A549 (cell line): Measurements from ENCODE around the gene ZDHHC18.

Experiments used
- BHLHE40 ChIP-seq: IDR thresholded peaks from 2 replicates; pipeline ENCODE4 v1.6.1; 2012; ENCODE audit warnings: low read depth, low read length, inconsistent platforms
- CBX8 ChIP-seq: fragments of 200-600 bp; sonication (generic); IDR thresholded peaks from 2 replicates; pipeline ENCODE4 v1.6.1; 2016
- CTCF ChIP-seq: fragments of >200 bp; sonication (Bioruptor Twin); formaldehyde crosslinking; IDR thresholded peaks from 3 replicates; pipeline ENCODE4 v1.5.1; 2016
- ELK1 ChIP-seq: fragments of 150-350 bp; IDR thresholded peaks from 2 replicates; pipeline ENCODE4 v1.6.1; 2014; ENCODE audit warnings: low read depth, mild to moderate bottlenecking, low read length
- EP300 ChIP-seq, 2 experiments: fragments of >200 bp; sonication (Bioruptor Twin); formaldehyde crosslinking; IDR thresholded peaks; 2 replicates in 1 of 2; 3 replicates in 1 of 2; pipeline ENCODE4 v1.6.1; 2016 to 2017
- MAFK ChIP-seq: fragments of 450-650 bp; IDR thresholded peaks from 2 replicates; pipeline ENCODE4 v1.6.1; 2014; ENCODE audit not compliant: partially characterized antibody
- NR3C1 ChIP-seq: fragments of >200 bp; sonication (Bioruptor Twin); formaldehyde crosslinking; IDR thresholded peaks from 3 replicates; pipeline ENCODE4 v1.6.1; 2017
- POLR2A ChIP-seq: IDR thresholded peaks from 2 replicates; pipeline ENCODE4 v1.6.1; 2012; ENCODE audit warnings: mild to moderate bottlenecking, low read length
- POLR2AphosphoS2 ChIP-seq: conservative IDR thresholded peaks from 2 replicates; pipeline ENCODE4 v1.6.1; 2012; ENCODE audit warnings: low read length, improper control_type of control experiment, inconsistent platforms
- SMC3 ChIP-seq: fragments of >200 bp; sonication (Bioruptor Twin); formaldehyde crosslinking; IDR thresholded peaks from 3 replicates; pipeline ENCODE4 v1.6.1; 2018; ENCODE audit warnings: inconsistent platforms
- TP53 ChIP-seq: fragments of 250-450 bp; sonication (Bioruptor Pico); IDR thresholded peaks from 2 replicates; pipeline ENCODE4 v1.5.0; 2021; ENCODE audit warnings: mild to moderate bottlenecking, moderate library complexity

GRCh38 chr1:26791626-26792025 is 34.9 kb upstream of the ZDHHC18 start:
- no peak for TF ChIP-seq POLR2A
- no peak for TF ChIP-seq BHLHE40
- no peak for TF ChIP-seq TP53 (CRISPR knock-in tag)
- no peak for TF ChIP-seq MAFK
- TF ChIP-seq POLR2AphosphoS2: no peak
- no peak for TF ChIP-seq CTCF
- no peak for TF ChIP-seq ELK1
- no peak for TF ChIP-seq CBX8
- no peak for TF ChIP-seq NR3C1
- TF ChIP-seq EP300 (IDR thresholded peaks at IDR 0.05): no peak
- TF ChIP-seq SMC3: no peak
